Measurements from ENCODE around the gene NXF3. TPM values are rescaled to one million over a fixed set of nuclear protein-coding genes. Genes with fewer than 3 reads are reported as not detected.

Gene NXF3
- total RNA-seq, 1 donor from 2014 or later = not detected

DNA sequence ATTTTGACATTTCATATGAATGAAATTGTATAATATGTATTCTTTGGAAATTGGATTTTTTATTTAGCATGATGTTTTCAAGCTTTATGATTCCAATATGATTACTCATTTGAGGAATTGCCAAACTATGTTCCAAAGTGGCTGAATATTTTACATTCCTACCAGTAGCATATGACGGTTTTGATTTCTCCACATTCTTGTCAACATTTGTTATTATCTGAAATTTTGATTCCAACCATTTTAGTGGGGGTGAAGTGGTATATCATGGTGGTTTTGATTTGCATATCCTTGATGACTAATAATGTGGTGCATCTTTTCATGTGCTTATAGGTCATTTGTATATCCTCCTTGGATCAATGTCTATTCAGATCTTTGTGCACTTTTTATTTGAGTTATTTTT, 26.3 kb downstream of the NXF3 start:
- no peak for DNase-seq (ENCODE audit: low spot score in 2 of 2)
- H3K27me3 ChIP-seq = no peaks in the 10 kb centered on the region
- H3K4me3 ChIP-seq = no peak overlapping the region
- intact Hi-C loops (cut with DNase I) = no loop called here
- no peaks in the 10 kb centered on the region for H3K36me3 ChIP-seq
- no peaks in the 10 kb centered on the region for H3K4me1 ChIP-seq
- TF ChIP-seq, protein P1, sequence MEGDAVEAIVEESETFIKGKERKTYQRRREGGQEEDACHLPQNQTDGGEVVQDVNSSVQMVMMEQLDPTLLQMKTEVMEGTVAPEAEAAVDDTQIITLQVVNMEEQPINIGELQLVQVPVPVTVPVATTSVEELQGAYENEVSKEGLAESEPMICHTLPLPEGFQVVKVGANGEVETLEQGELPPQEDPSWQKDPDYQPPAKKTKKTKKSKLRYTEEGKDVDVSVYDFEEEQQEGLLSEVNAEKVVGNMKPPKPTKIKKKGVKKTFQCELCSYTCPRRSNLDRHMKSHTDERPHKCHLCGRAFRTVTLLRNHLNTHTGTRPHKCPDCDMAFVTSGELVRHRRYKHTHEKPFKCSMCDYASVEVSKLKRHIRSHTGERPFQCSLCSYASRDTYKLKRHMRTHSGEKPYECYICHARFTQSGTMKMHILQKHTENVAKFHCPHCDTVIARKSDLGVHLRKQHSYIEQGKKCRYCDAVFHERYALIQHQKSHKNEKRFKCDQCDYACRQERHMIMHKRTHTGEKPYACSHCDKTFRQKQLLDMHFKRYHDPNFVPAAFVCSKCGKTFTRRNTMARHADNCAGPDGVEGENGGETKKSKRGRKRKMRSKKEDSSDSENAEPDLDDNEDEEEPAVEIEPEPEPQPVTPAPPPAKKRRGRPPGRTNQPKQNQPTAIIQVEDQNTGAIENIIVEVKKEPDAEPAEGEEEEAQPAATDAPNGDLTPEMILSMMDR (IDR thresholded peaks at IDR 0.05) = no peak
- no peaks in the 10 kb centered on the region for H3K9me3 ChIP-seq
- no peak overlapping the region for H3K27ac ChIP-seq

DNA sequence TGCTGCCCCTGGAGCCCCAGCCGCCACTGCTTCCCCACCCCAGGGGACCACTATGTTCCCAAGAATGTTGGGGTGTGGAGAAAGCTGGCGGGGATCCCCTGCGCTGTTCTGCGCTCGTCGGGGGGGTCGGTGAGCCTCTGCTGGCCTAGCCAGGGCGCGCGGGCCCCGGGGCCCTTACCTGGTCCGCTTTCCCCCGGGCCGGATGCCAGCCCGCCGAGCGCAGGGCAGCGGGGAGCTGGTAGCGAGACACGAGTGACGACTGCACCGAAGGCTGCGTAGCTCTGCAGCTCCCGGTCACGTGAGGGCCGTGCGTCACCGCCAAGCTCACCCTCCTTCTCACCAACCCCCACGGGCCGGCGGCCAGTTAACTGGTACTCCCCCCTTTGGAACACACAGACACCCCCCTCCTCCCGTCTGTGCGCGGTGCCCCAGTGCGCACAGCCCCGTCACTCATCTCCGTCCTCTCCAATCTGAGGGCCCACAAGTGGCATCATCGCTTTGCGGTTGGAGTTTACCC, 29.0 kb downstream of the NXF3 start, which contains the start of gene BEX1:
TSS of gene BEX1 (minus strand) at position 254 of the 517 bp plus-strand sequence. CDS start 897 bp downstream, outside the sequence.
- Histone ChIP-seq H3K4me1 (no peaks in the 10 kb centered on the region), H3K27me3 (no peaks in the 10 kb centered on the region), H3K36me3 (no peaks in the 10 kb centered on the region), H3K27ac (no peak within 1 kb of the TSS), H3K9me3 (no peaks in the 10 kb centered on the region), H3K4me3 (peak within 1 kb of the TSS; percentile 29 to 51)
- intact Hi-C loops (cut with DNase I) = no loop called here
- no peak for DNase-seq (ENCODE audit: low spot score in 2 of 2)
- TF ChIP-seq, protein P1 (IDR thresholded peaks at IDR 0.05) = no peak

GRCh38 chrX:103063191-103063845, 29.6 kb downstream of the NXF3 start:
- intact Hi-C loops (cut with DNase I) = no loop called here
- Histone ChIP-seq H3K9me3 (no peaks in the 10 kb centered on the region), H3K36me3 (no peaks in the 10 kb centered on the region), H3K27ac (no peak overlapping the region), H3K27me3 (no peaks in the 10 kb centered on the region), H3K4me3 (peak overlapping the region; percentile 29 to 51), H3K4me1 (no peaks in the 10 kb centered on the region)
- TF ChIP-seq, protein P1 (IDR thresholded peaks at IDR 0.05) = no peak
- DNase-seq (ENCODE audit: low spot score in 2 of 2) = no peak

DNA sequence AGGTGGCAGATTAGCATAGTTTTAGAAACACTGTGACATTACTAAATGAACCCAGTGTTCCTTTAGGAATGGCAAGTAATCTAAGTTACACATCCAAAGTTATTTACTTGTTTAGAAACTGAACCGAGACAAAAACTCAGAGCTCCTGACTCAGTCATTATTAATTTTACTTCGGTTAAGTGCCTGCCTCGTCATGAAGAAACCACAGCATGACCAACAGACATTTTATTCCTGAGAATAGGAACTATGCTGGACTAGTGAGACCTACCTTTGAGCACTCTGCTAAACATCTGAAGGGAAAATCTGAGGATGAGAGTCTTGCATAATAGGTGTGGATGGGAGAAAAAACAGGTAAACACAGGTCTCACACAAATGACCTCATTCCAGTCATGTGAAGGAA, 31.5 kb downstream of the NXF3 start:
- no peak for DNase-seq (ENCODE audit: low spot score in 2 of 2)
- TF ChIP-seq, protein P1 (IDR thresholded peaks at IDR 0.05) = no peak
- H3K4me3 ChIP-seq = no peak overlapping the region
- H3K9me3 ChIP-seq = no peaks in the 10 kb centered on the region
- no peaks in the 10 kb centered on the region for H3K36me3 ChIP-seq
- no peaks in the 10 kb centered on the region for H3K4me1 ChIP-seq
- H3K27ac ChIP-seq = no peak overlapping the region
- no peaks in the 10 kb centered on the region for H3K27me3 ChIP-seq
- intact Hi-C loops (cut with DNase I) = no loop called here

DNA sequence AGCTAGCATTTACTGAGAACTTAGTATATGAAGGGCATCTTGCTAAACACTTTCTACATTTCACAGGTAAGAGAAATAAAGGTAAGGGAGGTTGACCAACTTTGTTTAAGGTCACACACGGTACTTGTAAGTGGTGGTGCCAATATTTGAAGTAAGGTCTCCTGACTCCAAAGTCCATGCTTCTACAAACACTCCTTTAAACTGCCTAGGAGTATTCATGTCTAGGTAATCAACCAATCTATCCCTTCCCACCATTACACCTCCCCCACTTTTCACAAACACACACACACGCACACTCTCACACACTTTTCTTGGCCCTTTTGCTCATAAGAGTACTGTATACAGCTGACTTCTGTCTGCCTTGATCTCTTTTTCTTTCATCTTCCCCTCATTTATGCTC, 36.0 kb downstream of the NXF3 start:
- Histone ChIP-seq H3K27me3 (no peaks in the 10 kb centered on the region), H3K4me1 (no peaks in the 10 kb centered on the region), H3K36me3 (no peaks in the 10 kb centered on the region), H3K9me3 (no peaks in the 10 kb centered on the region), H3K4me3 (no peak overlapping the region), H3K27ac (no peak overlapping the region)
- DNase-seq (ENCODE audit: low spot score in 2 of 2) = no peak
- intact Hi-C loops (cut with DNase I) = no loop called here
- TF ChIP-seq, protein P1 (IDR thresholded peaks at IDR 0.05) = no peak

Data from ascending aorta (tissue), 2 donors.